IMR-90 (cell line): Measurements from ENCODE around the gene ADARB2. TPM values are rescaled to one million over a fixed set of nuclear protein-coding genes. Genes with fewer than 3 reads are reported as not detected.

Source experiments
- ATAC-seq: fragments of 200-7000 bp; cut with Tn5 transposase; 2 replicates; pipeline ENCODE4 v1.9.1; 2020; ENCODE audit warnings: low read depth, mild to moderate bottlenecking, moderate library complexity
- BruUV-seq: library from RNA; stranded (reverse); fragments of 400-500 nt; replicated peaks from 2 replicates; lab custom pipeline; 2021; lab: Mats Ljungman, UMichigan
- CTCF ChIA-PET: fragments of 300-600 bp; formaldehyde crosslinking; extraction: SDS; loops from one replicate; lab custom pipeline; 2021; ENCODE audit warnings: antibody characterized with exemption; lab: Yijun Ruan, JAX
- POLR2A ChIA-PET: fragments of 300-600 bp; sonication (Branson Sonifier 250); formaldehyde crosslinking; loops from one replicate; lab custom pipeline; 2022; ENCODE audit warnings: antibody characterized with exemption; ENCODE audit not compliant: unreplicated experiment; lab: Charles Lee
- DNase-seq: peaks from one replicate; pipeline ENCODE4 v3.0.0; 2013
- H2AFZ ChIP-seq: replicated peaks from 2 replicates; pipeline ENCODE3; 2013; ENCODE audit warnings: low read length, mild to moderate bottlenecking; ENCODE audit not compliant: poor library complexity
- H2AK5ac ChIP-seq: 2 replicates; pipeline ENCODE4 v1.6.1; 2013; ENCODE audit warnings: low read depth, low read length, inconsistent platforms
- H2AK9ac ChIP-seq: replicated peaks from 2 replicates; pipeline ENCODE3; 2013; ENCODE audit warnings: mild to moderate bottlenecking, low read depth, low read length, moderate library complexity; ENCODE audit not compliant: poor library complexity
- H2BK120ac ChIP-seq: 2 replicates; pipeline ENCODE4 v1.6.1; 2013; ENCODE audit warnings: low read depth, low read length, inconsistent platforms
- H2BK15ac ChIP-seq: 3 replicates; pipeline ENCODE4 v1.6.1; 2013; ENCODE audit warnings: low read depth, low read length, inconsistent platforms
- H2BK20ac ChIP-seq: 2 replicates; pipeline ENCODE4 v1.6.1; 2013; ENCODE audit warnings: low read depth, mild to moderate bottlenecking, inconsistent platforms, low read length, moderate library complexity
- H2BK5ac ChIP-seq: 2 replicates; pipeline ENCODE4 v1.6.1; 2013; ENCODE audit warnings: mild to moderate bottlenecking, low read depth, low read length, inconsistent platforms; ENCODE audit not compliant: poor library complexity, severe bottlenecking
- H3K14ac ChIP-seq: replicated peaks from 2 replicates; pipeline ENCODE4 v1.6.1; 2013; ENCODE audit warnings: low read depth, low read length, inconsistent platforms
- H3K18ac ChIP-seq: 2 replicates; pipeline ENCODE4 v1.6.1; 2013; ENCODE audit warnings: low read depth, low read length, control low read depth
- H3K23ac ChIP-seq: 2 replicates; pipeline ENCODE4 v1.6.1; 2013; ENCODE audit warnings: low read depth, low read length, inconsistent platforms
- H3K27ac ChIP-seq: 2 replicates; pipeline ENCODE4 v1.5.1; 2013; ENCODE audit warnings: mild to moderate bottlenecking, control low read depth, low read length; ENCODE audit not compliant: insufficient read depth
- H3K27me3 ChIP-seq: 2 replicates; pipeline ENCODE4 v1.6.1; 2013; ENCODE audit warnings: low read length; ENCODE audit not compliant: control insufficient read depth, insufficient read depth
- H3K36me3 ChIP-seq: 2 replicates; pipeline ENCODE4 v1.6.1; 2013; ENCODE audit warnings: low read length, mixed read lengths; ENCODE audit not compliant: control insufficient read depth, insufficient read depth
- H3K4ac ChIP-seq: 2 replicates; pipeline ENCODE4 v1.6.1; 2013; ENCODE audit warnings: low read depth, low read length, inconsistent platforms
- H3K4me1 ChIP-seq: 2 replicates; pipeline ENCODE4 v1.6.1; 2013; ENCODE audit warnings: low read length, mixed read lengths; ENCODE audit not compliant: control insufficient read depth, insufficient read depth
- H3K4me2 ChIP-seq: 2 replicates; pipeline ENCODE4 v1.6.1; 2013; ENCODE audit warnings: low read depth, mild to moderate bottlenecking, control low read depth, low read length, moderate library complexity
- H3K4me3 ChIP-seq: 2 replicates; pipeline ENCODE4 v1.5.1; 2013; ENCODE audit warnings: low read depth, mild to moderate bottlenecking, control low read depth, low read length, moderate library complexity; ENCODE audit not compliant: insufficient read depth
- H3K56ac ChIP-seq: 2 replicates; pipeline ENCODE4 v1.6.1; 2013; ENCODE audit warnings: low read length, inconsistent platforms; ENCODE audit not compliant: insufficient read depth; ENCODE audit errors: extremely low read depth
- H3K79me1 ChIP-seq, 2 experiments: 2 replicates each; pipeline ENCODE4 v1.6.1; 2013; ENCODE audit warnings: low read length in 2 of 2, inconsistent platforms in 1 of 2, low read depth in 1 of 2
- H3K9ac ChIP-seq: 2 replicates; pipeline ENCODE4 v1.6.1; 2013; ENCODE audit warnings: low read depth, low read length, control low read depth
- H3K9me1 ChIP-seq: 2 replicates; pipeline ENCODE4 v1.6.1; 2013; ENCODE audit warnings: low read length, inconsistent platforms; ENCODE audit not compliant: insufficient read depth
- H3K9me3 ChIP-seq: 2 replicates; pipeline ENCODE4 v1.6.1; 2013; ENCODE audit warnings: low read length; ENCODE audit not compliant: control insufficient read depth, insufficient read depth
- H4K20me1 ChIP-seq: 2 replicates; pipeline ENCODE4 v1.6.1; 2013; ENCODE audit warnings: low read length, inconsistent platforms; ENCODE audit not compliant: insufficient read depth
- H4K5ac ChIP-seq: 2 replicates; pipeline ENCODE4 v1.6.1; 2013; ENCODE audit warnings: mild to moderate bottlenecking, low read depth, low read length, control low read depth
- H4K8ac ChIP-seq, 2 experiments: 2 replicates each; pipeline ENCODE4 v1.6.1; 2013; ENCODE audit warnings: low read depth in 2 of 2, low read length in 2 of 2, control low read depth in 1 of 2, inconsistent platforms in 1 of 2
- H4K91ac ChIP-seq: 2 replicates; pipeline ENCODE4 v1.6.1; 2013; ENCODE audit warnings: low read depth, low read length, inconsistent platforms; ENCODE audit not compliant: insufficient read depth
- BHLHE40 ChIP-seq: fragments of 150-350 bp; IDR thresholded peaks from 2 replicates; pipeline ENCODE4 v1.6.1; 2016; ENCODE audit warnings: mild to moderate bottlenecking, low read depth, low read length
- CEBPB ChIP-seq: IDR thresholded peaks from 2 replicates; pipeline ENCODE4 v1.6.1; 2012; ENCODE audit warnings: low read depth, low read length, improper control_type of control experiment
- CHD1 ChIP-seq: IDR thresholded peaks from 2 replicates; pipeline ENCODE4 v1.6.1; 2012; ENCODE audit warnings: low read depth, low read length, improper control_type of control experiment
- CTCF ChIP-seq: conservative IDR thresholded peaks from 2 replicates; pipeline ENCODE4 v1.5.1; 2012; ENCODE audit warnings: mild to moderate bottlenecking, low read depth, low read length, improper control_type of control experiment
- FOS ChIP-seq: fragments of 150-350 bp; IDR thresholded peaks from 2 replicates; pipeline ENCODE4 v1.6.1; 2016; ENCODE audit warnings: low read depth, low read length
- MAFK ChIP-seq: IDR thresholded peaks from 2 replicates; pipeline ENCODE4 v1.6.1; 2012; ENCODE audit warnings: low read depth, low read length, improper control_type of control experiment
- MAZ ChIP-seq: IDR thresholded peaks from 2 replicates; pipeline ENCODE4 v1.6.1; 2012; ENCODE audit warnings: low read depth, mild to moderate bottlenecking, low read length, improper control_type of control experiment, moderate library complexity, borderline replicate concordance
- MXI1 ChIP-seq: IDR thresholded peaks from 2 replicates; pipeline ENCODE4 v1.6.1; 2012; ENCODE audit warnings: low read depth, mild to moderate bottlenecking, low read length, moderate library complexity, borderline replicate concordance
- NFE2L2 ChIP-seq: fragments of 150-350 bp; IDR thresholded peaks from 2 replicates; pipeline ENCODE4 v1.6.1; 2016; ENCODE audit warnings: low read depth, mild to moderate bottlenecking, low read length
- POLR2A ChIP-seq: IDR thresholded peaks from 2 replicates; pipeline ENCODE4 v1.6.1; 2012; ENCODE audit warnings: mild to moderate bottlenecking, low read depth, low read length
- RAD21 ChIP-seq: IDR thresholded peaks from 2 replicates; pipeline ENCODE4 v1.6.1; 2012; ENCODE audit warnings: low read length, improper control_type of control experiment
- RCOR1 ChIP-seq: IDR thresholded peaks from 2 replicates; pipeline ENCODE4 v1.6.1; 2012; ENCODE audit warnings: mild to moderate bottlenecking, low read length, improper control_type of control experiment; ENCODE audit not compliant: insufficient replicate concordance
- RFX5 ChIP-seq: IDR thresholded peaks from 2 replicates; pipeline ENCODE4 v1.8.0; 2012; ENCODE audit warnings: low read depth, mild to moderate bottlenecking, low read length, moderate library complexity
- SMC3 ChIP-seq: fragments of 150-350 bp; IDR thresholded peaks from 2 replicates; pipeline ENCODE4 v1.6.1; 2016; ENCODE audit warnings: low read depth, mild to moderate bottlenecking, antibody characterized with exemption, low read length, moderate library complexity
- WGBS, 2 experiments: methylation state at CpG; one replicate each; pipeline versions ENCODE4 v1.1.5 to v1.1.7; 2013; ENCODE audit warnings: missing lambda C conversion rate in 2 of 2; ENCODE audit not compliant: insufficient read length in 1 of 2; ENCODE audit errors: extremely low coverage in 2 of 2; 5-methylcytosine and 5-hydroxymethylcytosine counted together
- dilution Hi-C: fragments of 300-500 bp; cut with HindIII; formaldehyde crosslinking; loops from one replicate; pipeline ENCODE4 v1.14.3; 2018; ENCODE audit warnings: low sequenced_read_pairs; ENCODE audit not compliant: unreplicated experiment
- in situ Hi-C: fragments of 300-500 bp; cut with MboI; formaldehyde crosslinking; loops from 3 replicates; pipeline ENCODE4 v1.14.3; 2019; ENCODE audit warnings: low sequenced_read_pairs, inconsistent platforms, mixed read lengths
- intact Hi-C: fragments of 100-400 bp; cut with micrococcal nuclease; formaldehyde crosslinking; loops from 2 replicates; pipeline ENCODE4 v1.10.0; 2022
- polyA plus RNA-seq, 3 experiments: library from polyadenylated mRNA; depleted of rRNA; stranded (reverse); fragments of >200 nt; gene quantifications; 2 replicates each; pipeline ENCODE4 v1.2.3, GENCODE V29; 2012; ENCODE audit warnings: low replicate concordance in 1 of 3
- total RNA-seq: library from RNA; depleted of rRNA; stranded (reverse); fragments of >200 nt; gene quantifications from 2 replicates; pipeline ENCODE4 v1.2.3, GENCODE V29; 2012
- TF ChIP-seq, protein P1 (sequence below): fragments of 150-350 bp; IDR thresholded peaks from 2 replicates; pipeline ENCODE4 v1.6.1; 2016; ENCODE audit warnings: low read depth, mild to moderate bottlenecking, low read length, moderate library complexity, borderline replicate concordance
- TF ChIP-seq, protein P2 (sequence below): fragments of 150-350 bp; IDR thresholded peaks from 2 replicates; pipeline ENCODE4 v1.6.1; 2017; ENCODE audit warnings: mild to moderate bottlenecking, antibody characterized with exemption, low read length, low read depth

The ADARB2 gene
- total and polyA plus RNA-seq, 2 of the 4 experiments (the other 2 are of a cell fraction): not detected

DNA sequence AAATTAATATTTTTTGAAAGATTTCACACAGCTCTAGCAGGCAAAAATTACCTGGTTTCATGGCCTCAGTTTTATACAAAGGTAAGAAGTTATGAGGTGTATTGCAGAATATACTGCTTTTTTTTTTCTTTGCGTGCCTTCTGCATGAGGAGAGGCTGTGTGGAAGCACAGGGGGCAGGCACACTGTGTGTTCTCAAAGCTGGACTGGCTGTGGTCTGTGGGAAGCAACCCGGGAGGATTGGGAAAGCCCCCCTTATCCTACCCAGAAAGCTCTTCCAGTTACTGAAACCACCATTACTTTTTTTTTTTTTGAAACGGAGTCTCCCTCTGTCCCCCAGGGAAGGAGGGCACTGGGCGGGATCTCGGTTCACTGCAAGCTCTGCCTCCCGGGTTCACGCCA, 25.0 kb downstream of the ADARB2 start:
- H3K4me2 ChIP-seq: no peak overlapping the region
- H3K23ac ChIP-seq: no peak overlapping the region
- no peak overlapping the region for H4K8ac ChIP-seq
- in situ Hi-C loops (no loop called here), dilution Hi-C loops (no loop called here), intact Hi-C loops (no loop called here)
- no peaks in the 10 kb centered on the region for H3K36me3 ChIP-seq
- H2AK5ac ChIP-seq: no peak overlapping the region
- ChIA-PET CTCF (no interaction called here), POLR2A (no interaction called here)
- H3K27ac ChIP-seq: no peak overlapping the region
- H3K14ac ChIP-seq: no peak overlapping the region
- no peak overlapping the region for H3K4ac ChIP-seq
- no peak overlapping the region for H2BK5ac ChIP-seq
- no peak overlapping the region for H4K5ac ChIP-seq
- no peak overlapping the region for H3K18ac ChIP-seq
- no peaks in the 10 kb centered on the region for H3K79me1 ChIP-seq
- WGBS, 2 experiments: no CpG with 5 or more reads among the region's 7 CpGs
- no peak overlapping the region for H2AFZ ChIP-seq
- H3K9ac ChIP-seq: no peak overlapping the region
- ATAC-seq (no peak), DNase-seq (no peak)
- H3K4me3 ChIP-seq: no peak overlapping the region
- no peaks in the 10 kb centered on the region for H3K9me1 ChIP-seq
- H2BK15ac ChIP-seq: no peak overlapping the region
- H4K91ac ChIP-seq: no peak overlapping the region
- no peaks in the 10 kb centered on the region for H4K20me1 ChIP-seq
- H3K56ac ChIP-seq: no peak overlapping the region
- TF ChIP-seq RAD21: no peak
- no peak for TF ChIP-seq MXI1
- no peak for TF ChIP-seq NFE2L2
- no peak for TF ChIP-seq MAZ
- TF ChIP-seq, protein P1, sequence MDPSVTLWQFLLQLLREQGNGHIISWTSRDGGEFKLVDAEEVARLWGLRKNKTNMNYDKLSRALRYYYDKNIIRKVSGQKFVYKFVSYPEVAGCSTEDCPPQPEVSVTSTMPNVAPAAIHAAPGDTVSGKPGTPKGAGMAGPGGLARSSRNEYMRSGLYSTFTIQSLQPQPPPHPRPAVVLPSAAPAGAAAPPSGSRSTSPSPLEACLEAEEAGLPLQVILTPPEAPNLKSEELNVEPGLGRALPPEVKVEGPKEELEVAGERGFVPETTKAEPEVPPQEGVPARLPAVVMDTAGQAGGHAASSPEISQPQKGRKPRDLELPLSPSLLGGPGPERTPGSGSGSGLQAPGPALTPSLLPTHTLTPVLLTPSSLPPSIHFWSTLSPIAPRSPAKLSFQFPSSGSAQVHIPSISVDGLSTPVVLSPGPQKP: no peak
- no peak for TF ChIP-seq CHD1
- TF ChIP-seq, protein P2, sequence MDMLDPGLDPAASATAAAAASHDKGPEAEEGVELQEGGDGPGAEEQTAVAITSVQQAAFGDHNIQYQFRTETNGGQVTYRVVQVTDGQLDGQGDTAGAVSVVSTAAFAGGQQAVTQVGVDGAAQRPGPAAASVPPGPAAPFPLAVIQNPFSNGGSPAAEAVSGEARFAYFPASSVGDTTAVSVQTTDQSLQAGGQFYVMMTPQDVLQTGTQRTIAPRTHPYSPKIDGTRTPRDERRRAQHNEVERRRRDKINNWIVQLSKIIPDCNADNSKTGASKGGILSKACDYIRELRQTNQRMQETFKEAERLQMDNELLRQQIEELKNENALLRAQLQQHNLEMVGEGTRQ: no peak
- no peak for TF ChIP-seq POLR2A
- TF ChIP-seq CEBPB: no peak
- TF ChIP-seq RCOR1: no peak
- TF ChIP-seq RFX5: no peak
- no peak for TF ChIP-seq MAFK
- no peak for TF ChIP-seq BHLHE40
- no peak for TF ChIP-seq FOS
- TF ChIP-seq CTCF: no peak
- TF ChIP-seq SMC3: no peak
- H3K4me1 ChIP-seq: no peaks in the 10 kb centered on the region
- no peak overlapping the region for H2AK9ac ChIP-seq
- H2BK20ac ChIP-seq: no peak overlapping the region
- BruUV-seq: no TSS peak
- H2BK120ac ChIP-seq: no peak overlapping the region
- peaks cover 33% of the 10 kb centered on the region for H3K9me3 ChIP-seq
- H3K27me3 ChIP-seq: no peaks in the 10 kb centered on the region
